ENCODE results near the gene SLC39A11. TPM values are rescaled to one million over a fixed set of nuclear protein-coding genes. Genes with fewer than 3 reads are reported as not detected.

The SLC39A11 gene
- total and polyA plus RNA-seq, 2 of the 13 experiments (the other 11 are each of a cell fraction or from before 2014, with no cell fraction given) = 17.2 to 31.5 TPM

DNA sequence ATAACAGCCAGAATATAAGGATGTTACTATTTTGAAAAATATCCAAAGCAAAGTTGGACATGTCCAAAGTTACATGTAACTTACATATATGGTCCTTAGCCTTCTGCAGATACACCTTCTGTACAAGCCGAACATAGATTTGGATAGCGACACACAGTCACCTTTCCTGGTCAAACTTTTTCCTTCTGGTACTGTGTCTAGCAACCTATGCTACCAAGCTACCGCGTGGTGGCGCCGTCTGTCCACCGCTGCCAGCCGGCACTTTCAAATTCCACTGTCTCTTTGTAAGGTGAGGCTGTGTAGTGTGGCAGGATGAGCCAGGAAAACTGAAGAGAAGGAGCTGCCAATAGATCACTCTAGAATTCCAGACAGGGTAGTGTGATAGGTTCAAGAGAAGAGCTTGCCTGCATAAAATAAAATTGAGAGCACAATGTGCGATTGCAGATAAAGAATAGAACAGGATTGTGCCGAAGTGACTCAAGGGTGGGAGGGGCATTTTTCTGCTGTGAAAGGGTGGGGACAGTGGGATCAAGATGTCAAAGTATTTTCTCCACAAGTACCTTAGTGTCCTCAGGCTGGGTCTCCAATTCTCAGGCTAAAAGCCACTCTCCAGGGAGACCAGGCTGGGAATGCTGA, 366.9 kb downstream of the SLC39A11 start (continued):
- no peak for TF ChIP-seq NCOR1 (IDR thresholded peaks at IDR 0.05; ENCODE audit: borderline replicate concordance, low read length)
- TF ChIP-seq ATF7-NPFF (CRISPR knock-in tag; IDR thresholded peaks at IDR 0.05; ENCODE audit: low read depth) = no peak
- TF ChIP-seq, protein P1, sequence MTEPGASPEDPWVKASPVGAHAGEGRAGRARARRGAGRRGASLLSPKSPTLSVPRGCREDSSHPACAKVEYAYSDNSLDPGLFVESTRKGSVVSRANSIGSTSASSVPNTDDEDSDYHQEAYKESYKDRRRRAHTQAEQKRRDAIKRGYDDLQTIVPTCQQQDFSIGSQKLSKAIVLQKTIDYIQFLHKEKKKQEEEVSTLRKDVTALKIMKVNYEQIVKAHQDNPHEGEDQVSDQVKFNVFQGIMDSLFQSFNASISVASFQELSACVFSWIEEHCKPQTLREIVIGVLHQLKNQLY (CRISPR knock-in tag; IDR thresholded peaks at IDR 0.05) = no peak
- TF ChIP-seq, protein P2, sequence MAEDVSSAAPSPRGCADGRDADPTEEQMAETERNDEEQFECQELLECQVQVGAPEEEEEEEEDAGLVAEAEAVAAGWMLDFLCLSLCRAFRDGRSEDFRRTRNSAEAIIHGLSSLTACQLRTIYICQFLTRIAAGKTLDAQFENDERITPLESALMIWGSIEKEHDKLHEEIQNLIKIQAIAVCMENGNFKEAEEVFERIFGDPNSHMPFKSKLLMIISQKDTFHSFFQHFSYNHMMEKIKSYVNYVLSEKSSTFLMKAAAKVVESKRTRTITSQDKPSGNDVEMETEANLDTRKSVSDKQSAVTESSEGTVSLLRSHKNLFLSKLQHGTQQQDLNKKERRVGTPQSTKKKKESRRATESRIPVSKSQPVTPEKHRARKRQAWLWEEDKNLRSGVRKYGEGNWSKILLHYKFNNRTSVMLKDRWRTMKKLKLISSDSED (CRISPR knock-in tag; IDR thresholded peaks at IDR 0.05) = no peak
- TF ChIP-seq, protein P3, sequence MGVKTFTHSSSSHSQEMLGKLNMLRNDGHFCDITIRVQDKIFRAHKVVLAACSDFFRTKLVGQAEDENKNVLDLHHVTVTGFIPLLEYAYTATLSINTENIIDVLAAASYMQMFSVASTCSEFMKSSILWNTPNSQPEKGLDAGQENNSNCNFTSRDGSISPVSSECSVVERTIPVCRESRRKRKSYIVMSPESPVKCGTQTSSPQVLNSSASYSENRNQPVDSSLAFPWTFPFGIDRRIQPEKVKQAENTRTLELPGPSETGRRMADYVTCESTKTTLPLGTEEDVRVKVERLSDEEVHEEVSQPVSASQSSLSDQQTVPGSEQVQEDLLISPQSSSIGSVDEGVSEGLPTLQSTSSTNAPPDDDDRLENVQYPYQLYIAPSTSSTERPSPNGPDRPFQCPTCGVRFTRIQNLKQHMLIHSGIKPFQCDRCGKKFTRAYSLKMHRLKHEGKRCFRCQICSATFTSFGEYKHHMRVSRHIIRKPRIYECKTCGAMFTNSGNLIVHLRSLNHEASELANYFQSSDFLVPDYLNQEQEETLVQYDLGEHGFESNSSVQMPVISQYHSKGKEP (CRISPR knock-in tag; IDR thresholded peaks at IDR 0.05) = 0 out of 2 replicates have a peak, but pooled peaks have one; percentile 61
- TF ChIP-seq, protein P4, sequence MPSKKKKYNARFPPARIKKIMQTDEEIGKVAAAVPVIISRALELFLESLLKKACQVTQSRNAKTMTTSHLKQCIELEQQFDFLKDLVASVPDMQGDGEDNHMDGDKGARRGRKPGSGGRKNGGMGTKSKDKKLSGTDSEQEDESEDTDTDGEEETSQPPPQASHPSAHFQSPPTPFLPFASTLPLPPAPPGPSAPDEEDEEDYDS (CRISPR knock-in tag; IDR thresholded peaks at IDR 0.05) = peak; percentile 43; the same call in 1 of the 2 replicates
- TF ChIP-seq EHMT2 (IDR thresholded peaks at IDR 0.05; ENCODE audit: borderline replicate concordance, low read depth, low read length) = no peak
- TF ChIP-seq ZNF17 (CRISPR knock-in tag; IDR thresholded peaks at IDR 0.05) = no peak
- TF ChIP-seq, protein P5, sequence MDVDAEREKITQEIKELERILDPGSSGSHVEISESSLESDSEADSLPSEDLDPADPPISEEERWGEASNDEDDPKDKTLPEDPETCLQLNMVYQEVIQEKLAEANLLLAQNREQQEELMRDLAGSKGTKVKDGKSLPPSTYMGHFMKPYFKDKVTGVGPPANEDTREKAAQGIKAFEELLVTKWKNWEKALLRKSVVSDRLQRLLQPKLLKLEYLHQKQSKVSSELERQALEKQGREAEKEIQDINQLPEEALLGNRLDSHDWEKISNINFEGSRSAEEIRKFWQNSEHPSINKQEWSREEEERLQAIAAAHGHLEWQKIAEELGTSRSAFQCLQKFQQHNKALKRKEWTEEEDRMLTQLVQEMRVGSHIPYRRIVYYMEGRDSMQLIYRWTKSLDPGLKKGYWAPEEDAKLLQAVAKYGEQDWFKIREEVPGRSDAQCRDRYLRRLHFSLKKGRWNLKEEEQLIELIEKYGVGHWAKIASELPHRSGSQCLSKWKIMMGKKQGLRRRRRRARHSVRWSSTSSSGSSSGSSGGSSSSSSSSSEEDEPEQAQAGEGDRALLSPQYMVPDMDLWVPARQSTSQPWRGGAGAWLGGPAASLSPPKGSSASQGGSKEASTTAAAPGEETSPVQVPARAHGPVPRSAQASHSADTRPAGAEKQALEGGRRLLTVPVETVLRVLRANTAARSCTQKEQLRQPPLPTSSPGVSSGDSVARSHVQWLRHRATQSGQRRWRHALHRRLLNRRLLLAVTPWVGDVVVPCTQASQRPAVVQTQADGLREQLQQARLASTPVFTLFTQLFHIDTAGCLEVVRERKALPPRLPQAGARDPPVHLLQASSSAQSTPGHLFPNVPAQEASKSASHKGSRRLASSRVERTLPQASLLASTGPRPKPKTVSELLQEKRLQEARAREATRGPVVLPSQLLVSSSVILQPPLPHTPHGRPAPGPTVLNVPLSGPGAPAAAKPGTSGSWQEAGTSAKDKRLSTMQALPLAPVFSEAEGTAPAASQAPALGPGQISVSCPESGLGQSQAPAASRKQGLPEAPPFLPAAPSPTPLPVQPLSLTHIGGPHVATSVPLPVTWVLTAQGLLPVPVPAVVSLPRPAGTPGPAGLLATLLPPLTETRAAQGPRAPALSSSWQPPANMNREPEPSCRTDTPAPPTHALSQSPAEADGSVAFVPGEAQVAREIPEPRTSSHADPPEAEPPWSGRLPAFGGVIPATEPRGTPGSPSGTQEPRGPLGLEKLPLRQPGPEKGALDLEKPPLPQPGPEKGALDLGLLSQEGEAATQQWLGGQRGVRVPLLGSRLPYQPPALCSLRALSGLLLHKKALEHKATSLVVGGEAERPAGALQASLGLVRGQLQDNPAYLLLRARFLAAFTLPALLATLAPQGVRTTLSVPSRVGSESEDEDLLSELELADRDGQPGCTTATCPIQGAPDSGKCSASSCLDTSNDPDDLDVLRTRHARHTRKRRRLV (CRISPR knock-in tag; IDR thresholded peaks at IDR 0.05) = no peak
- TF ChIP-seq ZNF766 (CRISPR knock-in tag; IDR thresholded peaks at IDR 0.05; ENCODE audit: borderline replicate concordance) = peak; percentile 42; the same call in 1 of the 2 replicates
- TF ChIP-seq PCBP2 (optimal IDR thresholded peaks at IDR 0.05; ENCODE audit: low read depth, low read length, poor library complexity, severe bottlenecking) = no peak
- no peak for TF ChIP-seq ZNF7 (CRISPR knock-in tag; IDR thresholded peaks at IDR 0.05)
- TF ChIP-seq NCOA5 (CRISPR knock-in tag; IDR thresholded peaks at IDR 0.05) = no peak
- TF ChIP-seq, protein P6, sequence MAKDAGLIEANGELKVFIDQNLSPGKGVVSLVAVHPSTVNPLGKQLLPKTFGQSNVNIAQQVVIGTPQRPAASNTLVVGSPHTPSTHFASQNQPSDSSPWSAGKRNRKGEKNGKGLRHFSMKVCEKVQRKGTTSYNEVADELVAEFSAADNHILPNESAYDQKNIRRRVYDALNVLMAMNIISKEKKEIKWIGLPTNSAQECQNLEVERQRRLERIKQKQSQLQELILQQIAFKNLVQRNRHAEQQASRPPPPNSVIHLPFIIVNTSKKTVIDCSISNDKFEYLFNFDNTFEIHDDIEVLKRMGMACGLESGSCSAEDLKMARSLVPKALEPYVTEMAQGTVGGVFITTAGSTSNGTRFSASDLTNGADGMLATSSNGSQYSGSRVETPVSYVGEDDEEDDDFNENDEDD (CRISPR knock-in tag; IDR thresholded peaks at IDR 0.05; ENCODE audit: borderline replicate concordance) = peak; percentile 54; the same call in 1 of the 2 replicates
- TF ChIP-seq TP53 (CRISPR knock-in tag; conservative IDR thresholded peaks at IDR 0.05) = 0 out of 2 replicates have a peak, but pooled peaks have one; percentile 53
- peak; percentile 21; the same call in 1 of the 2 replicates for TF ChIP-seq SOX5 (CRISPR knock-in tag; IDR thresholded peaks at IDR 0.05; ENCODE audit: borderline replicate concordance)
- TF ChIP-seq PAX8 (CRISPR knock-in tag; IDR thresholded peaks at IDR 0.05; ENCODE audit: borderline replicate concordance) = no peak
- 0 out of 2 replicates have a peak, but pooled peaks have one; percentile 71 for TF ChIP-seq ZNF598 (CRISPR knock-in tag; IDR thresholded peaks at IDR 0.05; ENCODE audit: borderline replicate concordance)

Data from HepG2 (cell line).